Measurements from ENCODE around the gene CLSTN1.

GRCh38 chr1:9858293-9859035 lies 34.7 kb upstream of the CLSTN1 start:
- TF ChIP-seq EZH2 (IDR thresholded peaks at IDR 0.05; ENCODE audit: low read depth, low read length, severe bottlenecking) (no peak), CTCF (IDR thresholded peaks at IDR 0.05; ENCODE audit: control extremely low read depth in 1 of 3, insufficient read depth in 1 of 3, low read depth in 1 of 3, low read length in 3 of 3) (no peak), EP300 (IDR thresholded peaks at IDR 0.05; ENCODE audit: borderline replicate concordance in 1 of 2, low read depth in 2 of 2, low read length in 2 of 2) (no peak), POLR2AphosphoS5 (IDR thresholded peaks at IDR 0.05; ENCODE audit: low read depth, low read length) (no peak), POLR2A (IDR thresholded peaks at IDR 0.05; ENCODE audit: control extremely low read depth in 1 of 2, low read depth in 2 of 2, low read length in 2 of 2) (no peak), GABPA (IDR thresholded peaks at IDR 0.05; ENCODE audit: borderline replicate concordance, insufficient read depth, low read length) (no peak)

Data from H1 (cell line).